ENCODE results near the gene ITFG1. TPM values are rescaled to one million over a fixed set of nuclear protein-coding genes. Genes with fewer than 3 reads are reported as not detected.

ITFG1 gene
- total RNA-seq, 1 donor: 79.0 TPM

GRCh38 chr16:47144559-47144877 lies 316.3 kb downstream of the ITFG1 start:
- no peak for TF ChIP-seq CTCF (IDR thresholded peaks at IDR 0.05; ENCODE audit: insufficient read depth, low read depth, low read length)
- no peak for DNase-seq (ENCODE audit: low read depth)
- peak overlapping the region; percentile 63 for H3K4me3 ChIP-seq (ENCODE audit: low read depth, low read length)

- peak; percentile 58 for DNase-seq (ENCODE audit: low read depth)
- peak within 1 kb of the TSS; percentile 63 for H3K4me3 ChIP-seq (ENCODE audit: low read depth, low read length)
- TF ChIP-seq CTCF (IDR thresholded peaks at IDR 0.05; ENCODE audit: insufficient read depth, low read depth, low read length): peak; percentile 68
Measured at GRCh38 chr16:47143677-47144558, 316.9 kb downstream of the ITFG1 start, which contains the start of gene NETO2. NETO2 (minus strand) TSS chr16:47143945; CDS start chr16:47143612, 333 bp downstream.

- DNase-seq (ENCODE audit: low read depth): peak; percentile 71
- TF ChIP-seq CTCF (IDR thresholded peaks at IDR 0.05; ENCODE audit: insufficient read depth, low read depth, low read length): peak; percentile 61
- H3K4me3 ChIP-seq (ENCODE audit: low read depth, low read length): peak overlapping the region; percentile 63
Measured at GRCh38 chr16:47142821-47143676, 317.8 kb downstream of the ITFG1 start.

- peak overlapping the region; percentile 63 for H3K4me3 ChIP-seq (ENCODE audit: low read depth, low read length)
- TF ChIP-seq CTCF (IDR thresholded peaks at IDR 0.05; ENCODE audit: insufficient read depth, low read depth, low read length): no peak
- DNase-seq (ENCODE audit: low read depth): peak; percentile 51
Measured at GRCh38 chr16:47142486-47142820, 318.4 kb downstream of the ITFG1 start.

GRCh38 chr16:47141773-47142485 lies 318.9 kb downstream of the ITFG1 start:
- peak; percentile 98 for TF ChIP-seq CTCF (IDR thresholded peaks at IDR 0.05; ENCODE audit: insufficient read depth, low read depth, low read length)
- peak; percentile 85 for DNase-seq (ENCODE audit: low read depth)
- peak overlapping the region; percentile 63 for H3K4me3 ChIP-seq (ENCODE audit: low read depth, low read length)

- TF ChIP-seq CTCF (IDR thresholded peaks at IDR 0.05; ENCODE audit: insufficient read depth, low read depth, low read length): no peak
- no peak overlapping the region for H3K4me3 ChIP-seq (ENCODE audit: low read depth, low read length)
- DNase-seq (ENCODE audit: low read depth): no peak
Measured at GRCh38 chr16:47140686-47141085, 320.2 kb downstream of the ITFG1 start.
